K562 (cell line): ENCODE results near the gene NEURL1. TPM values are rescaled to one million over a fixed set of nuclear protein-coding genes. Genes with fewer than 3 reads are reported as not detected.
A peak's percentile ranks its signal among the peaks of the same experiment; 100 is the strongest.

Experiments used
- ATAC-seq: fragments of 200-7000 bp; cut with Tn5 transposase; 3 replicates; pipeline ENCODE4 v1.9.1; 2020; ENCODE audit warnings: moderate library complexity
- BruUV-seq: library from RNA; stranded (reverse); fragments of 400-500 nt; replicated peaks from 2 replicates; lab custom pipeline; 2021; lab: Mats Ljungman, UMichigan
- CTCF ChIA-PET: fragments of 300-600 bp; formaldehyde crosslinking; extraction: SDS; loops from one replicate; lab custom pipeline; 2021; ENCODE audit warnings: low intra/inter-chr PET ratio; lab: Yijun Ruan, JAX
- POLR2A ChIA-PET: fragments of 300-600, 350-650 bp; sonication (Branson Sonifier 250); formaldehyde crosslinking; extraction: SDS; loops from one replicate; lab custom pipeline; 2021; ENCODE audit warnings: antibody characterized with exemption, inconsistent platforms; lab: Yijun Ruan, JAX
- DNase-seq, 4 experiments: peaks; one replicate each; pipeline versions ENCODE4 v3.0.0 to v3.0.0-alpha.2; 2011 to 2018; ENCODE audit warnings: low spot score in 3 of 4, mixed read lengths in 3 of 4; ENCODE audit errors: extremely low read depth in 1 of 4
- FAIRE-seq: peaks from 2 replicates; lab custom pipeline; 2011; peaks lifted over from hg19 to GRCh38; lab: Jason Lieb, UNC
- H2AFZ ChIP-seq: 2 replicates; pipeline ENCODE4 v1.6.0; 2011; ENCODE audit warnings: low read depth, low read length, control low read depth, inconsistent platforms
- H3K27ac ChIP-seq: fragments of 200-600 bp; 3 replicates; pipeline ENCODE4 v1.8.0; 2011; ENCODE audit warnings: low read depth, mild to moderate bottlenecking, control low read depth, inconsistent platforms, low read length, moderate library complexity, mixed read lengths; ENCODE audit errors: extremely low read depth
- H3K27me3 ChIP-seq, 2 experiments: fragments of 300-600 bp in 1 of 2; 2 replicates in 1 of 2; 3 replicates in 1 of 2; pipeline versions ENCODE4 v1.6.0 to v1.8.0; 2011; ENCODE audit warnings: inconsistent platforms in 2 of 2, low read length in 2 of 2, mild to moderate bottlenecking in 1 of 2, mixed read lengths in 1 of 2, moderate library complexity in 1 of 2; ENCODE audit not compliant: control insufficient read depth in 2 of 2, insufficient read depth in 2 of 2
- H3K36me3 ChIP-seq: fragments of 300-600 bp; 3 replicates; pipeline ENCODE4 v1.8.0; 2011; ENCODE audit warnings: mild to moderate bottlenecking, low read length, inconsistent platforms; ENCODE audit not compliant: control insufficient read depth, insufficient read depth
- H3K4me1 ChIP-seq, 2 experiments: fragments of 200-600 bp in 1 of 2; replicated peaks in 1 of 2; 2 replicates in 1 of 2; 3 replicates in 1 of 2; pipeline versions ENCODE4 v1.5.1 to v1.8.0; 2011; ENCODE audit warnings: inconsistent platforms in 2 of 2, low read length in 2 of 2, mild to moderate bottlenecking in 1 of 2, mixed read lengths in 1 of 2, moderate library complexity in 1 of 2; ENCODE audit not compliant: control insufficient read depth in 2 of 2, insufficient read depth in 2 of 2
- H3K4me2 ChIP-seq: 2 replicates; pipeline ENCODE4 v1.6.1; 2011; ENCODE audit warnings: low read length, control low read depth, inconsistent platforms, mixed read lengths; ENCODE audit not compliant: insufficient read depth
- H3K4me3 ChIP-seq: fragments of 200-600 bp; sonication (generic), shearing (Covaris generic); 2 replicates; pipeline ENCODE4 v1.5.1; 2016; ENCODE audit warnings: control low read depth, inconsistent platforms
- H3K79me2 ChIP-seq: fragments of 200-600 bp; 3 replicates; pipeline ENCODE4 v1.8.0; 2011; ENCODE audit warnings: low read length, inconsistent platforms; ENCODE audit not compliant: control insufficient read depth, insufficient read depth
- H3K9ac ChIP-seq, 2 experiments: 2 replicates each; pipeline versions ENCODE4 v1.6.0 to v1.6.1; 2011; ENCODE audit warnings: low read depth in 2 of 2, low read length in 2 of 2, control low read depth in 1 of 2, inconsistent platforms in 1 of 2, mild to moderate bottlenecking in 1 of 2, mixed read lengths in 1 of 2; ENCODE audit not compliant: insufficient read depth in 1 of 2
- H3K9me1 ChIP-seq: one replicate; pipeline ENCODE4 v1.6.0; 2011; ENCODE audit warnings: inconsistent platforms, mild to moderate bottlenecking, low read length, moderate library complexity; ENCODE audit not compliant: control insufficient read depth, insufficient read depth
- H3K9me3 ChIP-seq: replicated peaks from 2 replicates; pipeline ENCODE4 v1.5.1; 2011; ENCODE audit warnings: low read depth, low read length, inconsistent platforms; ENCODE audit not compliant: control insufficient read depth, insufficient read depth
- H4K20me1 ChIP-seq: replicated peaks from 2 replicates; pipeline ENCODE4 v1.6.1; 2011; ENCODE audit warnings: low read length, inconsistent platforms, mixed read lengths; ENCODE audit not compliant: control insufficient read depth, insufficient read depth
- CLOCK ChIP-seq: fragments of 250-450 bp; sonication (Bioruptor Pico); IDR thresholded peaks from 2 replicates; pipeline ENCODE4 v1.4.0; 2020; ENCODE audit warnings: mild to moderate bottlenecking, moderate library complexity, borderline replicate concordance
- DIDO1 ChIP-seq: fragments of 450-650 bp; IDR thresholded peaks from 2 replicates; pipeline ENCODE4 v1.6.1; 2016; ENCODE audit warnings: low read depth, missing biosample characterization, missing genetic modification characterization
- FOXA1 ChIP-seq: fragments of 450-650 bp; IDR thresholded peaks from 2 replicates; pipeline ENCODE4 v1.6.1; 2016; ENCODE audit warnings: mild to moderate bottlenecking, borderline replicate concordance
- HMG20B ChIP-seq: fragments of 250-450 bp; sonication (Bioruptor Pico); IDR thresholded peaks from 2 replicates; pipeline ENCODE4 v1.5.0; 2021; ENCODE audit warnings: mild to moderate bottlenecking
- JUND ChIP-seq, 2 experiments: IDR thresholded peaks; 2 replicates in 1 of 2; 3 replicates in 1 of 2; pipeline ENCODE4 v1.6.1; 2011; ENCODE audit warnings: borderline replicate concordance in 2 of 2, low read depth in 2 of 2, low read length in 2 of 2, improper control_type of control experiment in 1 of 2, missing biosample characterization in 1 of 2, missing genetic modification characterization in 1 of 2, missing genetic modification reagents in 1 of 2
- NELFE ChIP-seq: IDR thresholded peaks from 2 replicates; pipeline ENCODE4 v1.6.1; 2011; ENCODE audit warnings: mild to moderate bottlenecking; ENCODE audit not compliant: insufficient read depth, insufficient read length
- RAD21 ChIP-seq, 2 experiments: fragments of 250-450 bp in 1 of 2; fragments of 450-650 bp in 1 of 2; sonication (Bioruptor Pico) in 1 of 2; formaldehyde crosslinking in 1 of 2; IDR thresholded peaks in 1 of 2; conservative IDR thresholded peaks in 1 of 2; 2 replicates each; pipeline versions ENCODE4 v1.4.0 to v1.8.0; 2020 to 2022; ENCODE audit warnings: mild to moderate bottlenecking in 2 of 2, moderate library complexity in 1 of 2
- RFX5 ChIP-seq: IDR thresholded peaks from 2 replicates; pipeline ENCODE4 v1.6.1; 2011; ENCODE audit warnings: low read depth, mild to moderate bottlenecking, improper control_type of control experiment, low read length
- SNRNP70 ChIP-seq: fragments of 200-400 bp; formaldehyde crosslinking; optimal IDR thresholded peaks from 2 replicates; pipeline ENCODE3; 2017; ENCODE audit warnings: low read depth, low read length
- TCF15 ChIP-seq: fragments of 250-450 bp; sonication (Bioruptor Pico); IDR thresholded peaks from 2 replicates; pipeline ENCODE4 v1.8.0; 2022; ENCODE audit warnings: moderate library complexity, mild to moderate bottlenecking, inconsistent platforms
- ZBTB34 ChIP-seq: fragments of 250-450 bp; sonication (Bioruptor Pico); IDR thresholded peaks from 2 replicates; pipeline ENCODE4 v1.8.0; 2021; ENCODE audit warnings: mild to moderate bottlenecking, moderate library complexity
- ZNF140 ChIP-seq: fragments of 250-450 bp; sonication (Bioruptor Pico); IDR thresholded peaks from 2 replicates; pipeline ENCODE4 v1.8.0; 2021; ENCODE audit warnings: moderate library complexity, mild to moderate bottlenecking, inconsistent platforms
- ZNF586 ChIP-seq: fragments of 450-650 bp; formaldehyde crosslinking; conservative IDR thresholded peaks from 2 replicates; pipeline ENCODE4 v1.4.0; 2020; ENCODE audit warnings: mild to moderate bottlenecking, moderate library complexity
- WGBS: fragments of 100-300 bp; shearing (Covaris generic); methylation state at CpG from one replicate; pipeline ENCODE4 v1.1.6; 2016; ENCODE audit warnings: low coverage, mixed read lengths; ENCODE audit not compliant: insufficient coverage; ENCODE audit errors: missing lambda C conversion rate; 5-methylcytosine and 5-hydroxymethylcytosine counted together
- in situ Hi-C: fragments of 300-500 bp; cut with MboI; formaldehyde crosslinking; loops from 4 replicates; pipeline ENCODE4 v1.15.0; 2018; ENCODE audit warnings: inconsistent platforms, mixed read lengths
- intact Hi-C: fragments of 100-400 bp; cut with micrococcal nuclease; formaldehyde crosslinking; loops from 2 replicates; pipeline ENCODE4 v1.14.2; 2022
- polyA plus RNA-seq, 8 experiments: library from polyadenylated mRNA; depleted of rRNA in 4 of 8; stranded (reverse) in 5 of 8; unstranded in 3 of 8; fragments of >200 nt; fragmentation: Nextera tagmentation in 2 of 8; fragmentation: Illumina TruSeq in 1 of 8; extraction: Ambion mirVana in 2 of 8; extraction: Trizol in 1 of 8; gene quantifications; 2 replicates each; pipeline versions ENCODE4 v1.2.1 to v1.2.3, GENCODE V29; 2011 to 2014; ENCODE audit warnings: inconsistent platforms in 1 of 8, missing spikeins in 1 of 8
- total RNA-seq, 7 experiments: library from RNA; depleted of rRNA in 6 of 7; stranded (reverse); fragments of >200 nt in 6 of 7; fragmentation: Illumina TruSeq in 2 of 7; extraction: Trizol in 2 of 7; gene quantifications; 2 replicates each; pipeline versions ENCODE4 v1.2.1 to v1.2.3, GENCODE V29; 2011 to 2021; ENCODE audit warnings: low replicate concordance in 1 of 7

The NEURL1 gene
- total and polyA plus RNA-seq, 9 of the 15 experiments (the other 6 are each of a cell fraction or from before 2014, with no cell fraction given) = 0.01 to 0.45 (median 0.16) TPM; not detected in 5

- TF ChIP-seq ZNF140 (CRISPR knock-in tag) (no peak), SNRNP70 (no peak), FOXA1 (no peak)
Measured at GRCh38 chr10:103637011-103637410, 143.5 kb downstream of the NEURL1 start (continued).

- Histone ChIP-seq H3K9me1 (no peaks in the 10 kb centered on the region), H3K36me3 (no peaks in the 10 kb centered on the region), H4K20me1 (no peaks in the 10 kb centered on the region), H3K27me3 (no peaks in the 10 kb centered on the region), H3K4me1 (peaks cover 0 to 21% of the 10 kb centered on the region in 2 experiments; a peak in 2 of 5 replicates), H3K27ac (no peak overlapping the region), H2AFZ (no peak overlapping the region), H3K9me3 (no peaks in the 10 kb centered on the region), H3K79me2 (no peaks in the 10 kb centered on the region; the same call in 2 of the 3 replicates), H3K4me2 (no peak overlapping the region), H3K9ac (peak overlapping the region in 1 of 2 experiments; percentile 58; a peak in 2 of 4 replicates), H3K4me3 (no peak overlapping the region)
- no TSS peak for BruUV-seq
- FAIRE-seq = no peak
- CTCF ChIA-PET = no interaction called here
- intact Hi-C loops = no loop called here
- POLR2A ChIA-PET = interaction anchor here (0.8 to 1.0 kb wide), 2 partner anchors 11 to 15 kb away, joined by 3 read pairs; no protein-coding TSS in a partner anchor
- in situ Hi-C loops = no loop called here
- no peak for ATAC-seq
- DNase-seq = no peak
- WGBS = 76% methylated on average over 11 of the region's 19 CpGs
- TF ChIP-seq TCF15 (CRISPR knock-in tag) (no peak), RFX5 (no peak), NELFE (no peak), ZNF586 (CRISPR knock-in tag) (no peak), DIDO1 (no peak), HMG20B (CRISPR knock-in tag) (no peak), JUND (IDR thresholded peaks at IDR 0.05; ENCODE audit: borderline replicate concordance, low read depth, low read length) (no peak), JUND (tag; IDR thresholded peaks at IDR 0.05; ENCODE audit: borderline replicate concordance, low read depth, low read length) (no peak), RAD21 (CRISPR knock-in tag; conservative IDR thresholded peaks at IDR 0.05 in 1 of 2, IDR thresholded peaks at IDR 0.05 in 1 of 2) (no peak), CLOCK (CRISPR knock-in tag) (no peak), ZBTB34 (CRISPR knock-in tag) (no peak)
Measured at GRCh38 chr10:103637927-103638557, 144.5 kb downstream of the NEURL1 start.
